Loucy (cell line): ENCODE results near the gene NCAM1.

Experiments used
- CTCF ChIP-seq: fragments of 200-600 bp; sonication (generic); conservative IDR thresholded peaks from 2 replicates; pipeline ENCODE4 v1.5.1; 2014; ENCODE audit warnings: mild to moderate bottlenecking, antibody characterized with exemption, low read length
- EZH2phosphoT487 ChIP-seq: fragments of 200-600 bp; IDR thresholded peaks from 2 replicates; pipeline ENCODE4 v1.6.1; 2018; ENCODE audit warnings: antibody characterized with exemption, mild to moderate bottlenecking, moderate library complexity, borderline replicate concordance

GRCh38 chr11:113018913-113019312 lies 57.7 kb downstream of the NCAM1 start:
- TF ChIP-seq CTCF (no peak), EZH2phosphoT487 (no peak)
